ENCODE measurements around the gene DNAJB8. TPM values are rescaled to one million over a fixed set of nuclear protein-coding genes. Genes with fewer than 3 reads are reported as not detected.
A peak's percentile ranks its signal among the peaks of the same experiment; 100 is the strongest.

Gene DNAJB8
- polyA plus RNA-seq, 3 donors: not detected

DNA sequence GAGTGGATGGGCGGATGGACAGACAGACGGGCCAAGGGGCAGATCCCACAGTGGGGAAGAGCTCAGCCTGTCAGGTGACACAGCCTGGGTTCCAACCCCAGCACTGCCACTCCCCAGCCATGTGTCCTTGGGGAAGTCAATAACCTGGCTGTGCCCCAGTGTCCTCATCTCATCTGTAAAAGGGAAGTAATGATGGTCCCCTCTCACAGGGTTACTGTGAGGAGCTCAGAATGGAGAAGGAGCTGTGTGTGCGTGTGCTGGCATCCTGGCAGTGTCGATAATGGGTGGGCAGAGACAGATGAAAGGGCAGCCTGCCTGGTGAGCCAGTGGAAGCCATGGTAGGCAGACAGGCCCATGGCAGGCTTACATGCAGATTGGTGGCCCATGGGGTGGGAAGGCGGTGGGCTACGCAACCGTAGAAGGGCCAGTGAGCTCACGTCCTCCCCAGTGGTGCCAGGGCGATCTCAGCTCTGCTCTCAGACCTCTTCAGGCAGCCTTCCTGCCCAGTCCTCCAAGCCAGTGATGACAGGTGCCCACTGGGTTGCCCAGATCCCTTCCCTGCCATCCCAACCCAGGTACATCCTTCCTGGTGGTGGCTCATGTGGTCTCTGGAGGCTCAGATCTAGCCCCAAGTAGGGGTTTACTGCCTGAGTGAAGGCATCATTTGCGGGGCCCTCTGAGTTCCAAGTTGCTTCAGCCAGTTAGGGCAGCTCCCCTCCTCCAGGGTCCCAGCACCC is 2.3 kb upstream of the DNAJB8 start:
- DNase-seq: no peak

GRCh38 chr3:128468285-128468790 is 1.6 kb upstream of the DNAJB8 start:
- no peak for DNase-seq

DNA sequence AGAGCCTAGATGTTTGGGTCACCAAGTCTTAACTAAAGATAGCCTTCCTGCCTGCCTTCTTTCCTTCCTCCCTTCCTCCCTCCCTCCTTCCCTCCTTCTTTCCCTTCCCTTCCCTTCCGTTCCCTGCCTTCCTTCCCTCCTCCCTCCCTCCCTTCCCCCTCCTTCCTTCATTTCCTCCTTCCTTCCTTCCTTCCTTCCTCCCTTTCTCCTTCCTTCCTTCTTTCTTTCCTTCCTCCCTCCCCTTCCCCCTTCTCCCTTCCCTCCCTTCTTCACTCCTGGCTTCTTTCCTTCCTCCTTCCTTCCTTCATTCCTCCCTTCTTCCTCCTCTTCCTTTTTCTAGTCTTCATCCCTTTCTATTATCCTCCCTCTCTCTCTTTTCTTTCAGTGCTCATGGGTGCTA is 2.0 kb downstream of the DNAJB8 start:
- no peak for DNase-seq

DNA sequence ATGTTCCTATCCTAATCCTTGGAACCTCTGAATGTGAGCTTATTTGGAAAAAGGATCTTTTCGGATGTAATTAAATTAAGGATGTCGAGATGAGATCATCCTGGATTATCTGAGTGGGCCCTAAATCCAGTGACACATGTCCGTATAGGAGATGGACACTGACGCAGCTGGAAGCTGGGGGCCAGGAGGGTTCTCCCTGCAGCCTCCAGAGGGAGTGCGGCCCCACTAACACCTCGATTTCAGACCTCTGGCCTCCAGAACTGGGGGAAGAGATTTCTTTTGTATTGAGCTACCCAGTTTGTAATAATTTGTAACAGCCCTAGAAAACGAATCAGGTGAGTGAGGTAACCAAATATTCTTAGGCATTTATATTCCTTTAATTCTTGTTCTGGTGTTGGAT is 2.5 kb downstream of the DNAJB8 start:
- no peak for DNase-seq

GRCh38 chr3:128463771-128464170 is 2.9 kb downstream of the DNAJB8 start:
- no peak for DNase-seq

DNA sequence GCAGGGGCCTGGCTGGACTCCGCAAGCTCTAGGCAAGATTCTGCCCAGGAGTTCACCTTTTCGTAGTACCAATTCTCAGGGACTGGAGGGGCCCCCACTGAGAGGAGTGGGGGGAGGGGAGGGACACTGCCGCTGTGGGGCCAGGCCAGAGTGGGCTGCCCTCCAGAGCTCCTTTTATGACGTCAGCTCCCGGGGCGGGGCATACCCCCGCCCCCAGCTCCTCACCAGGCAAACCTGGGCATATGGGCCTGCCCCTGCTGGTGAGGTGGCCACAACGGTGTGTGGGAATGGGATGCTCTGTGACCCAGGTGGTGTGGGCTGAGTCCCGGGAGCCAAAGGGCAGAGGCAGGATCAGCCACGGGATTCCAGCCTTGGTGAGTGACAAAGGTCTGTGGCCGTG is 3.3 kb downstream of the DNAJB8 start:
- DNase-seq: no peak

DNA sequence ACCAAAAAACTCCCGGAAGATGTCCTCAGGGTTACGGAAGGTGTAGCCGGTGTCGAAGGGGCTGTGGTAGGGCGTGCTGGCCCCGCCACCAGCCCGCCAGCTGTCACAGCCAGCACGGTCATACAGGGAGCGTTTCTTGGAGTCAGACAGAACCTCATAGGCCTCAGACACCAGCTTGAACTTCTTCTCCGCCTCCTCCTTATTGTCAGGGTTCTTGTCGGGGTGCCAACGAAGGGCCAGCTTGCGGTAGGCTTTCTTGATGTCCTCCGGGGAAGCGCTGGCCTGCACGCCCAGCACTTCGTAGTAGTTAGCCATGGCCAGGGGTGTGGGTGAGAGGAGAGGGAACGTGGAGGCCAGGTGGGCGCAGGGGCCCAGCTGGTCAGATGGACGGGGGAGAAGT is 3.8 kb downstream of the DNAJB8 start:
- no peak for DNase-seq

DNA sequence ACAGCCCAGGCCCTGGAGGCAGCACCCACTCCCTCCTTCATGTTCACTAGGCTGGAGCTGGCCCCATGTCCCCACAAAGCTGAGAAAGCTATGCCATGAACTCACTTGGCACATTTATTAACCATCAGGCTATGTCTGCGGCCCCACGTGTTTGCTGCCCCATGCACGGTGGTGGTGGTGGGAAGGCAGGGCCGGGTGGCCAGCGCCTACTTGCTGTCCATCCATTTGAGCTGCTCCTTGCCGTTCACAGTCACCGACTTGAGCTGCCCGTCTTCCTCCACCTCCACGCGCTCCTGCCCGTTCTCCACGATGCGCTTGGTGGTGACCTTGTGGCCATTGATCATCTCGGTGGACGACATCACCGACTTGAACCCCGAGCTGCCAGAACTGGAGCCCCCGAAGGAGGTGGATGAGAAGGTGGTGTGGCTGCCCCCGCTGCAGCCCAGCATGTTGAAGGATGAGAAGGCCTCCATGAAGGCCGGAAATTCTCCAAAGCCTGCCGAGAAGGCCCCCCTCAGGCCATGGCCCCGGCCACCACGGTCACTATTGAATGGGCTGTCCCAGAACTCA is 4.3 kb downstream of the DNAJB8 start:
- DNase-seq: no peak

DNA sequence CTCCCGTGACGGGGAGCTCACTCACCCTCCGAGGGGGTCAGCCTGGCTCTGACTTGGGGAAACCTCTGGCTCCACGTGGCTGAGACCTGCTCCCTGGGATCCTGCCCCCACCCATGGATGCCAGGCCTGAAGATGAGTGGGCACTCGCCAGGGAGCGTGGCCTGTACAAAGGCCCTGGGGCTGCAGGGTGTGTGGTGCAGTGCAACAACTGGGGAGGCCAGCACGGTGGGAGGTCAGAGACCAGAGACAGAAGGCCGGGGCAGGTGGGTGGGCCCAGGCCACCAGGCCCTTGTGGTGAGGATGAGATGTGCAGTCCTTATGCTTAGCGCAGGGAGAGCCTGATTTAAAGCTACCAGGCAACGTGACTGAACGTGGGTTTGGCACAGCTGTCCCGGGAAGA is 5.0 kb downstream of the DNAJB8 start:
- DNase-seq: no peak

DNA sequence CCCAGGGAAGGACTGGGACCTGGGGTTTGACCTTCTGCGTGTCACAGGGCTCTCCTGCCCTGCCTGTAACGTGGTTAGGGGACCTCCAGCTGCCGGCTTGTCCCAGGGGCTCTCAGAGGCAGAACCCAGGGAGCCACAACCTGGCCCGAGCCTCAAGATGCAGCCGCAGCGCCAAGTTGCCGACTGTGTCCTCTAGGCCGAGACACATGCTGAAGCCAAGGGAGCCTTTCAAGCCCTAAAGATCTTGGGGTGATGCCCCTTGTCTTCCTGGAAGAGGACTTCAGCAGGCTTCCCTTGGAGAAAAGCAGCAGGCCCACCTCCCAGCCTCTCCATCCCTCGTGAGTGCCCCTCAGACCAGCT is 7.2 kb downstream of the DNAJB8 start:
- DNase-seq: no peak

DNA sequence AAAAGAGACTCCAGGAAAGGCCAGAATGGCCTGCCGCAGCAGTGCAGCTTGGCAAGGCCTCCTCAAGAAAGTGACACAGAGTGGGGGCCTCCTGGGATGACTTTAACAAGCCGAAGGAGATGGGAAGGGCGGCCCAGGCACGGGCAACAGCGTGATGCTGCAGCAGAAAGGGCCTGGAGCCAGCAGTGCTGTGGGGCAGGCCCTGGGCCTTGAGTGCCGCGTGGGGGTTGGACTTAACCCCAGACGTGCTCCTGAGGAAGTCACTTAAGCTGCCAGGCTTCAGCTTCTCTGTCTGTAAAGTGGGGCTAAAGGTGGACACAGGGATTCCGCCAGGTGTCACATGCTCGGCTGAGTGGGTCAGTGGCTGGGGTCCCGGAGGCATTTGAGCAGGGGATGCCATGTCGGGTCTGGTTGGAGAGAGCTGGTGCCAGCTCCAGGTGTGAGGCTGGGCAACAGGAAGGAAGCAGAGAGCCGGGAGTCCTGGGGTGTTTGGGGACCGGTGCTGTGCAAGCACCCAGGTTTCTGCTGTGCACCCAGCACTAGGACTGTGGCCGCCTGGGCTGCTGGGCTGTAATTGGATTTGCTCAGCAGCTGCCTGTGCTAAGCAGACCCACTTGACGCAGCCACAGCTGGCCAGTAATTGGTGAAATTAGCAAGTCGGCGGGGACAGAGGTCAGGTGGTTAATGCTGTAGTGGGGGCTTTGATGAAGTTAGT is 7.8 kb downstream of the DNAJB8 start:
- DNase-seq: no peak

GRCh38 chr3:128457937-128458336 is 8.8 kb downstream of the DNAJB8 start:
- DNase-seq: no peak

- DNase-seq: peak; percentile 23
Observed at GRCh38 chr3:128456776-128457715, 9.6 kb downstream of the DNAJB8 start.

- DNase-seq: no peak
Observed at GRCh38 chr3:128455786-128456748, 10.6 kb downstream of the DNAJB8 start.

DNA sequence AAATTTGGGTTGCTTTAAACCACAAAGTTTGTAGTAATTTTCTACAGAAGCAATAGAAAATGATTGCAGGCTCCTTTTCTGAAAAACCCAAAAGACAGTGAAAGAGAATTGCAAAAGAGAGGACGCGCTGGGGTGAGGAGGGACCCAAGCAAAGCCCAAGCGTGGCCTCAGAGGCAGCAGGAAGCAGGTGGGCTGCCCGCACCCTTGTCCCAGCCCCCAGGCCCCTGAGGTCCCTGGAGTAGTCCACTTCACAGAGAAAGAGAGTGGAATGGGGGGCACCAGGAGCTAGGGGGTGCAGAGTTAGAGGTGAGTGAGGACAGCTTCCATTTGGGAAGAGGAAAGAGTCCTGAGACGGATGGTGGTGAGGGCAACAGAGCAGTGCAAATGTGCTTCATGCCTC is 11.6 kb downstream of the DNAJB8 start:
- DNase-seq: no peak

- no peak for DNase-seq
Observed at GRCh38 chr3:128454310-128454618, 12.4 kb downstream of the DNAJB8 start.

DNA sequence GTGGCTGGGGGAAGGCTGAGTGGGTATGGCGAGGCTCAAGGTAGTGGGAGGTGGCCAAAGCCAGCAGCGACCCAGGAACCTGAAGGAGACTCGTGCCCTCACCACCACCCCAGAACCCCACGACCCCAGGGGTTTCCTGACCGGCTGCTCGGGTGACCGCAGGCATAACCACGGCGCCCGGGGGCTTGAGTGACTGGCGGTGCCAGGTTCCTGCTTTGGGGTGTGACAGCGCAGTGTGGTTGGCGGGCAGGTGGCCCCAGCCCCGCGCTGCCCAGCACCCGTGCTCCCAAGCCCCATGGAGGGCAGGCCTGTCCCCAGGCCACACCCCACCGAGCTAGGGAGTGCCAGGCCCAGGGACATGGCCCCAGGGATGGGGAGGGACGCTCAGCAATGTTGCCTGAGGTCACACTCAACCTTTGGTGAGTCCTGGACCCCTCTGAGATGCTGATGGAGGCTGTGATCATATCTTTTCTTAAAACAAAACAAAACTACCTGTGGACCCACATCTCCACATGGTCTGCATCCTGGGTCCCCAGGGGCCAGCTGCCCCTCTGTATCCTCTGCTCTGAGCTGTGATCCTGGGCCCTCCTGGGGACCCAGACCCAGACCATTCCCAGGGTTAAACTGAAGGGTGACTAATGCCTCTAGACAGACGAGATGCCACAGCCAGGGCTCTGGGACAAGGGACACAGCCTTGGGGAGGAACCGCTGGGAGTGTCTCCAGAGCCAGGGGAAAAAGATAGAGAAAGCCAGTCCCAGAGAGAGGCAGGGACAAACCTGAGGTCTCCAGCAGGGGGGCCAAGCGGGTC is 13.0 kb downstream of the DNAJB8 start:
- no peak for DNase-seq

DNA sequence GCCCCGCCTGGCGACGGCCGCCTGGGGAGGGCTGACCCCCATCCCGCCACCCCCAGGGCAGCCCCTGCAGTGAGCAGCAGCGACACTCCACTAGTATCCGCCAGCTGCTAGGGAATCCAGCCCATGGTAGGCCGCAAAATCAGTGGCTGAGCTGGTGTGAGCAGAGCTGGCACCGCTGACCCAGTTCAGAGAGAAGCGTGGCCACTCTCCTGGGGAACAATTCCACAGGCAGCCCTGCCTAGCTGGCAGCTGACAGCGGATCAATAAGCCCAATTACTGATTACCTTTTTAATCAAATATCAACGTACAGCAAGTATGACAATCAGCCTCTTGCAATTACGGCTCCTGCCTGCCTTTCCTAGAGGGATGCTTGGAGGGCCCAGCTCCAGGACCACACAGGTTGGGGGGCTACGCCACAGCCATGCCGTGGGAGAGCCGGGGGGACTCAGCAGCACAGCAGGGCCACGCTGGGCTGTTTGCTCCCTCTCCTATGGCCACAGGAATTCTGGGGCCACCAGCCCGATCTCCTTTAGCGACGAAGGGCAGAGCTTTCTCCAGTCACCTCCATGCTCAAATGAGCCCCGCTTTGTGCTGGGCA is 13.9 kb downstream of the DNAJB8 start:
- DNase-seq: no peak

DNA sequence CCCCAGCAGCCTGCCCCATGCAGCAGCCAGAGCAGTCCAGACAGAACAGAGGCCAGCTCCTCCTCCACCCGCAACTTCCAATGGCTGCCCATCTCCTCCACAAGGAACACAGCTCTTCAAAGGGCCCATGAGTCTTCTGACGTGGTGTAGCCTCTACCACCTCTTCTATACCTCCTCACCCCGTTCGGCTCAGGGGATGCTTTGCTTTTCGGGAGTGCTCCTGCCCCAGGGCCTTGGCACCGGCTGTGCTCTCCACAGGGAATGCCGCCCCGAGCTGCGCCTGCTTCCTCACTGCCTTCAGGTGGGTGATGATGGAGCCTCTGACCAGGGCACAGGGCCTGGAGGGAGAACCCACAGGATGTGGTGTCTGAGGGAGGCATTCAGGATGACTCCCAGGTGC is 14.6 kb downstream of the DNAJB8 start:
- no peak for DNase-seq

Data from renal pelvis (tissue), 4 donors.